ENCODE results near the gene F10.

Gene F10

GRCh38 chr13:113145911-113146598 is 23.5 kb downstream of the F10 start:
- DNase-seq (ENCODE audit: low read depth) = no peak
- H3K4me3 ChIP-seq (ENCODE audit: control insufficient read depth, low read depth, low read length) = no peak overlapping the region
- TF ChIP-seq CTCF (IDR thresholded peaks at IDR 0.05; ENCODE audit: control insufficient read depth, insufficient read depth, low read depth, low read length, missing control alignments) = no peak

- H3K4me3 ChIP-seq (ENCODE audit: control insufficient read depth, low read depth, low read length) = no peak overlapping the region
- no peak for TF ChIP-seq CTCF (IDR thresholded peaks at IDR 0.05; ENCODE audit: control insufficient read depth, insufficient read depth, low read depth, low read length, missing control alignments)
- no peak for DNase-seq (ENCODE audit: low read depth)
Observed at GRCh38 chr13:113146750-113147149, 24.2 kb downstream of the F10 start.

- no peak overlapping the region for H3K4me3 ChIP-seq (ENCODE audit: control insufficient read depth, low read depth, low read length)
- no peak for TF ChIP-seq CTCF (IDR thresholded peaks at IDR 0.05; ENCODE audit: control insufficient read depth, insufficient read depth, low read depth, low read length, missing control alignments)
- no peak for DNase-seq (ENCODE audit: low read depth)
Observed at GRCh38 chr13:113147206-113147605, 24.6 kb downstream of the F10 start.

GRCh38 chr13:113148407-113148806 is 25.8 kb downstream of the F10 start:
- H3K4me3 ChIP-seq (ENCODE audit: control insufficient read depth, low read depth, low read length) = no peak overlapping the region
- no peak for TF ChIP-seq CTCF (IDR thresholded peaks at IDR 0.05; ENCODE audit: control insufficient read depth, insufficient read depth, low read depth, low read length, missing control alignments)
- no peak for DNase-seq (ENCODE audit: low read depth)

GRCh38 chr13:113148940-113149503 is 26.4 kb downstream of the F10 start:
- no peak for TF ChIP-seq CTCF (IDR thresholded peaks at IDR 0.05; ENCODE audit: control insufficient read depth, insufficient read depth, low read depth, low read length, missing control alignments)
- DNase-seq (ENCODE audit: low read depth) = no peak

GRCh38 chr13:113149711-113150549 is 27.3 kb downstream of the F10 start:
- TF ChIP-seq CTCF (IDR thresholded peaks at IDR 0.05; ENCODE audit: control insufficient read depth, insufficient read depth, low read depth, low read length, missing control alignments) = no peak
- no peak overlapping the region for H3K4me3 ChIP-seq (ENCODE audit: control insufficient read depth, low read depth, low read length)
- no peak for DNase-seq (ENCODE audit: low read depth)

More at GRCh38 chr13:113148940-113149503, 26.4 kb downstream of the F10 start:
- H3K4me3 ChIP-seq (ENCODE audit: control insufficient read depth, low read depth, low read length) = no peak overlapping the region
